GM12872 (cell line): ENCODE measurements around the gene FAM24B.

Source experiments
- CTCF ChIP-seq: IDR thresholded peaks from 3 replicates; pipeline ENCODE4 v1.5.1; 2011; ENCODE audit warnings: low read depth, mild to moderate bottlenecking, low read length, moderate library complexity; ENCODE audit not compliant: insufficient read depth

FAM24B gene

DNA sequence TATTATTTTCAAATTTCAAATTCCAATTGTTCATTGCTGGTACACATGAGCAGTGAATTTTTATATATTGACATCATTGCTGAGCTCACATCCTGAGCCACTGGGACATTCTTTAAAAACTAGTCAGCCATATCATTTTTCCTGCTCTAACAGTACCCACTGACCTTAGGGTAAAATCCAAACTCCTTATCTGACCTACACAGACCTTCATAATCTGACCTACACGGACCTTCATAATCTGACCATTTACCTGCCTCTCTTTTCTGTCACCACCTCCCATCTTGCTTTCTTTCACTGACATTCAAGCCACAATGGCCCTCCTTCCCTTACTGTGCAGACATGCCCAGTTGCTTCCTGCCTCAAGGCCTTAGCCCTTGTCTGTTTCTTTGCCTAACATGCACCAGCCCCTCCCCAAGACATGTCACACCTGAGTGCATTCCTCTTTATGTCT is 17.6 kb downstream of the FAM24B start:
- TF ChIP-seq CTCF, result no peak

GRCh38 chr10:122859527-122859926 is 19.9 kb downstream of the FAM24B start:
- no peak for TF ChIP-seq CTCF

DNA sequence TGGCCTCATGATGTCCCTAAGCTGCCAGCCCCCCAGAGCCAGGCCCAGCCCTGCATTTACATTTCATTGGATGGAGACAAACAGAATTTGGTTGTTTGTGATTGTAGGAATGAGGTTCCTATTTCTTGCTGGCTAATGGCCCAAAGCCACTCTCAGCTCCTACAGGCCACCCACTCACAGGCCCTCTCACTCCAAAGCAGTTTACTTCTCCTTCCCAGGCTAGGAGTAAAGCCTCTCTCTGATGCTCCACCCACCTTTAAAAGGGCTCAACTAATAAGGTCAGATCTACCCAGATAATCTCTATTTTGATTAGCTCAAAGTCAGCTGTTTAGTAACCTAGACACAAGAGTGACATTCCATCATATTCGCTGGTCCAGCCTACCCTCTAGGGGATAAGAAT is 22.5 kb downstream of the FAM24B start:
- no peak for TF ChIP-seq CTCF

GRCh38 chr10:122855745-122856144 is 23.6 kb downstream of the FAM24B start:
- no peak for TF ChIP-seq CTCF

GRCh38 chr10:122854648-122855047 is 24.7 kb downstream of the FAM24B start:
- TF ChIP-seq CTCF, result no peak

- TF ChIP-seq CTCF, result no peak
These were observed 25.6 kb downstream of the FAM24B start for GRCh38 chr10:122853665-122854313.

DNA sequence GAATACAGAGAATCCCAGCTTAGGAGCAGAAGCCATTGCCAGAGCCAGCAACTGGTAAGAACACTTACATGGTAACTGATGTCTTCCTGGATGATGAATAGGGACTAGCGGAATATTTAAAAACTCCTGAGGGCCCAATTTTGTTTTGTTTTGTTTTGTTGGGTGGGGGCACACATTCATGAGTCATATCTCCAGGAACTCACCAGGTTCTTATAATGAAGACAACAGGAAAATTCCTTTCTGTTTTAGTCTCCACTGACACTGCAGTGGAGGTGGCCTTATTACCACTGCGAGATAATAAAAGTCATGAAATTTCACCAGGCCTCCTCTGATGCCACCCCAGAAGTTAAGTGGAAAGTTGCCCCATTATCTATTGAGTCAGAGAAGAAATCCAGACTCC is 27.1 kb downstream of the FAM24B start:
- TF ChIP-seq CTCF, result no peak
